HEK293 (cell line): ENCODE data around the gene OXCT2.
A peak's percentile ranks its signal among the peaks of the same experiment; 100 is the strongest.
"Not testable (repeated sequence)": the region's sequence is repeated elsewhere in the genome, so short reads cannot be mapped to it uniquely, and the experiment has no call there.

Experiments used
- CTCF ChIA-PET: fragments of 350-600 bp; formaldehyde crosslinking; extraction: SDS; loops from one replicate; lab custom pipeline; 2021; ENCODE audit warnings: antibody characterized with exemption; lab: Yijun Ruan, JAX
- POLR2A ChIA-PET: fragments of 300-600 bp; formaldehyde crosslinking; extraction: SDS; loops from one replicate; lab custom pipeline; 2020; ENCODE audit warnings: antibody characterized with exemption, inconsistent platforms; lab: Yijun Ruan, JAX
- H3K27ac ChIP-seq: fragments of 200-500 bp; sonication (Bioruptor generic); 2 replicates; pipeline ENCODE4 v1.5.1; 2014; ENCODE audit warnings: low read depth, low read length, control low read depth, inconsistent platforms; ENCODE audit errors: extremely low read depth
- H3K36me3 ChIP-seq, 2 experiments: fragments of 200-500 bp in 1 of 2; sonication (Bioruptor generic) in 1 of 2; 1 replicate in 1 of 2; 2 replicates in 1 of 2; pipeline ENCODE4 v1.5.1; 2014 to 2017; ENCODE audit warnings: inconsistent platforms in 2 of 2, low read length in 2 of 2; ENCODE audit not compliant: control insufficient read depth in 2 of 2, insufficient read depth in 1 of 2
- H3K4me1 ChIP-seq: fragments of 200-500 bp; sonication (Bioruptor generic); 2 replicates; pipeline ENCODE4 v1.5.1; 2014; ENCODE audit warnings: mild to moderate bottlenecking, low read length, inconsistent platforms; ENCODE audit not compliant: control insufficient read depth, insufficient read depth
- H3K4me3 ChIP-seq: 2 replicates; pipeline ENCODE4 v1.5.1; 2011; ENCODE audit warnings: low read depth, mild to moderate bottlenecking, control low read depth, low read length, moderate library complexity
- H3K9me3 ChIP-seq: fragments of 200-500 bp; sonication (Bioruptor generic); 2 replicates; pipeline ENCODE4 v1.5.1; 2014; ENCODE audit warnings: low read depth, low read length, inconsistent platforms; ENCODE audit not compliant: control insufficient read depth, insufficient read depth
- GLIS1 ChIP-seq: fragments of 450-650 bp; formaldehyde crosslinking; IDR thresholded peaks from 2 replicates; pipeline ENCODE4 v1.5.1; 2016; ENCODE audit warnings: missing biosample characterization, missing genetic modification characterization
- KLF1 ChIP-seq: fragments of 450-650 bp; formaldehyde crosslinking; IDR thresholded peaks from 2 replicates; pipeline ENCODE4 v1.5.1; 2016; ENCODE audit warnings: missing biosample characterization, missing genetic modification characterization
- KLF9 ChIP-seq: fragments of 450-650 bp; formaldehyde crosslinking; IDR thresholded peaks from 2 replicates; pipeline ENCODE4 v1.5.1; 2016; ENCODE audit warnings: missing biosample characterization, missing genetic modification characterization, low read depth
- ZBTB11 ChIP-seq: fragments of 450-650 bp; formaldehyde crosslinking; conservative IDR thresholded peaks from 2 replicates; pipeline ENCODE4 v1.5.1; 2016; ENCODE audit warnings: low read depth, missing biosample characterization, missing genetic modification characterization
- ZBTB48 ChIP-seq: fragments of 450-650 bp; formaldehyde crosslinking; IDR thresholded peaks from 2 replicates; pipeline ENCODE4 v1.5.1; 2016; ENCODE audit warnings: missing biosample characterization, missing genetic modification characterization
- ZIC2 ChIP-seq: fragments of 450-650 bp; formaldehyde crosslinking; IDR thresholded peaks from 2 replicates; pipeline ENCODE4 v1.5.1; 2016; ENCODE audit warnings: missing biosample characterization, missing genetic modification characterization
- ZNF202 ChIP-seq: fragments of 450-650 bp; formaldehyde crosslinking; IDR thresholded peaks from 2 replicates; pipeline ENCODE4 v1.5.1; 2016; ENCODE audit warnings: missing biosample characterization, missing genetic modification characterization, borderline replicate concordance
- ZNF394 ChIP-seq: fragments of 450-650 bp; formaldehyde crosslinking; IDR thresholded peaks from 2 replicates; pipeline ENCODE4 v1.5.1; 2016; ENCODE audit warnings: missing biosample characterization, missing genetic modification characterization, mild to moderate bottlenecking, moderate library complexity, borderline replicate concordance
- ZNF830 ChIP-seq: fragments of 450-650 bp; IDR thresholded peaks from 2 replicates; pipeline ENCODE4 v1.5.0; 2018; ENCODE audit warnings: missing biosample characterization, missing genetic modification characterization, low read depth, mild to moderate bottlenecking, moderate library complexity
- TF ChIP-seq, protein P1 (sequence below): fragments of 450-650 bp; formaldehyde crosslinking; IDR thresholded peaks from 2 replicates; pipeline ENCODE4 v1.5.1; 2016; ENCODE audit warnings: missing biosample characterization, missing genetic modification characterization

OXCT2 gene

GRCh38 chr1:39787468-39787867, 16.3 kb upstream of the OXCT2 start (continued):
- TF ChIP-seq ZNF202 (tag by site-specific recombination) (no peak), KLF9 (tag by site-specific recombination) (no peak)

DNA sequence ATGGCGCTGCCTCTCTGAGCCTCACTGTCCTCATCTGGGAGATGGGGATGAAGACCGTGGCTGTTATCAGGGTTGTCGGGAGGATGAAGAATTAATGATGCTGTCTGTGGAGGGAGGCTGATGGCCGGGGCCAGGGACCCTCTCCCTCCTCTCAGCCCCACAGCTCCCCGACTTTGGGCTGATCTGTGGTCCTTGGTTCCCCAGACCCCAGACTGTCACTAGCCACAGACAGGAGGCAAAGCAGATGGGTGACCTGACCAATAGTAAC, 15.9 kb upstream of the OXCT2 start:
- not testable (repeated sequence) for H3K27ac ChIP-seq, H3K36me3 ChIP-seq, H3K4me3 ChIP-seq, H3K9me3 ChIP-seq, H3K4me1 ChIP-seq
- CTCF ChIA-PET, result interaction anchor here (2.9 kb wide), 1 partner anchor 12 kb away, joined by 11 read pairs; no protein-coding TSS in a partner anchor
- POLR2A ChIA-PET, result interaction anchor here (0.6 kb wide), 1 partner anchor 170 kb away, joined by 3 read pairs; no protein-coding TSS in a partner anchor

DNA sequence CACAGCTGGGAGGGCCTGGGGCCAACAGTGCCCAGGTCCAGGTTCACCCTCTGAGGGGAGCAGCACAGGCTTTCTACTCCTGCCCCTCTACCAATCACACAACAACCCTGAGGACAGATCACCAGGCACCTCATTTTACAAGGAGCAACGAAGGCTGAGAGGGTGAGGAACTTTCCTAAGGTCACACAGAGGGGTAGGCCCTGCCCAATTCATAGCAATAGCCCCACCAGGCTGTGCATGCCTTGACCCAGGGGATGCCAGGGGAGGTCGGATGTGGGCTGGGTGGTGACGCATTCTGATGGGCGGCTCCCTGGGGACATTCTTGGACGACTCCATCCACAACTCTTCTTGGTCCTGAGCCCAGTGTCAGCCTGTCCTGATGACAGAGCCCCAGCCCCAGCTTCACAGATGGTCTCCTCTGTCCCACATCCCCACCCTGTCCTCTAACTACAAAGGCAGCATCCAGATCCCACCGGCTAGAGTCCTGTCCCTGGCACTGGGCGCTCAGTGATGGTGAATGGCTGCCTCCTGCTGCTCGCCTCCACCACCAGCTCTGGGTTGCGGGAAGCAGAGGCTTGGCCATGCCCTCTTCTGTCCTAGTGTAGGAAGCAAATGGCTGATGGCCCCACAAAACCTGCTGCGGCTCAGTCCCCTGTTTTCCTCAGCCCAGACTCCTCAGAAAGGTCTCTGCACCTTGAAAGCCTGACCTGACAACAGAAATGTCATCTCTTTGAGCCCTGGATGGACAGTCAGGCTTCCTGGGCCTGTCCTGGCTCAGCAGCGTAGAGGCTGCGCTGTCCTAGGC, 15.4 kb upstream of the OXCT2 start:
- H3K4me1 ChIP-seq, H3K9me3 ChIP-seq, POLR2A ChIA-PET, H3K36me3 ChIP-seq, H3K4me3 ChIP-seq, H3K27ac ChIP-seq: not testable (repeated sequence)
- CTCF ChIA-PET, result interaction anchor here (2.9 kb wide), 1 partner anchor 13 kb away, joined by 11 read pairs; no protein-coding TSS in a partner anchor
- peak; percentile 71 for TF ChIP-seq GLIS1
- TF ChIP-seq, protein P1, sequence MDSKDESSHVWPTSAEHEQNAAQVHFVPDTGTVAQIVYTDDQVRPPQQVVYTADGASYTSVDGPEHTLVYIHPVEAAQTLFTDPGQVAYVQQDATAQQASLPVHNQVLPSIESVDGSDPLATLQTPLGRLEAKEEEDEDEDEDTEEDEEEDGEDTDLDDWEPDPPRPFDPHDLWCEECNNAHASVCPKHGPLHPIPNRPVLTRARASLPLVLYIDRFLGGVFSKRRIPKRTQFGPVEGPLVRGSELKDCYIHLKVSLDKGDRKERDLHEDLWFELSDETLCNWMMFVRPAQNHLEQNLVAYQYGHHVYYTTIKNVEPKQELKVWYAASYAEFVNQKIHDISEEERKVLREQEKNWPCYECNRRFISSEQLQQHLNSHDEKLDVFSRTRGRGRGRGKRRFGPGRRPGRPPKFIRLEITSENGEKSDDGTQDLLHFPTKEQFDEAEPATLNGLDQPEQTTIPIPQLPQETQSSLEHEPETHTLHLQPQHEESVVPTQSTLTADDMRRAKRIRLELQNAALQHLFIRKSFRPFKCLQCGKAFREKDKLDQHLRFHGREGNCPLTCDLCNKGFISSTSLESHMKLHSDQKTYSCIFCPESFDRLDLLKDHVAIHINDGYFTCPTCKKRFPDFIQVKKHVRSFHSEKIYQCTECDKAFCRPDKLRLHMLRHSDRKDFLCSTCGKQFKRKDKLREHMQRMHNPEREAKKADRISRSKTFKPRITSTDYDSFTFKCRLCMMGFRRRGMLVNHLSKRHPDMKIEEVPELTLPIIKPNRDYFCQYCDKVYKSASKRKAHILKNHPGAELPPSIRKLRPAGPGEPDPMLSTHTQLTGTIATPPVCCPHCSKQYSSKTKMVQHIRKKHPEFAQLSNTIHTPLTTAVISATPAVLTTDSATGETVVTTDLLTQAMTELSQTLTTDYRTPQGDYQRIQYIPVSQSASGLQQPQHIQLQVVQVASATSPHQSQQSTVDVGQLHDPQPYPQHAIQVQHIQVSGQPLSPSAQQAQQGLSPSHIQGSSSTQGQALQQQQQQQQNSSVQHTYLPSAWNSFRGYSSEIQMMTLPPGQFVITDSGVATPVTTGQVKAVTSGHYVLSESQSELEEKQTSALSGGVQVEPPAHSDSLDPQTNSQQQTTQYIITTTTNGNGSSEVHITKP (tag by site-specific recombination), result peak; percentile 66
- 0 out of 2 replicates have a peak, but pooled peaks have one; percentile 22 for TF ChIP-seq KLF1 (tag by site-specific recombination)

- POLR2A ChIA-PET, H3K4me3 ChIP-seq: not testable (repeated sequence)
- CTCF ChIA-PET, result interaction anchor here (0.5 to 2.2 kb wide), 3 partner anchors 15 to 45 kb away, joined by 3 to 9 read pairs (median 4); no protein-coding TSS in a partner anchor
Observed at GRCh38 chr1:39782685-39783084, 11.5 kb upstream of the OXCT2 start.

GRCh38 chr1:39782103-39782502, 11.0 kb upstream of the OXCT2 start:
- H3K36me3 ChIP-seq, result no peaks in the 10 kb centered on the region
- no peak overlapping the region for H3K4me3 ChIP-seq
- no peak for TF ChIP-seq ZBTB48 (tag by site-specific recombination)
- no peak for TF ChIP-seq ZNF394 (tag by site-specific recombination)
- peak; percentile 44 for TF ChIP-seq ZIC2 (tag by site-specific recombination)
- no peak for TF ChIP-seq ZBTB11 (tag by site-specific recombination)
- no peak for TF ChIP-seq ZNF830 (tag by site-specific recombination)
- TF ChIP-seq, all 188 proteins: peak for 1
- Histone ChIP-seq H3K9me3 (no peaks in the 10 kb centered on the region), H3K4me1 (peaks cover 2% of the 10 kb centered on the region), H3K27ac (no peak overlapping the region)
- CTCF ChIA-PET, result interaction anchor here (0.5 to 2.2 kb wide), 3 partner anchors 16 to 45 kb away, joined by 3 to 9 read pairs (median 4); no protein-coding TSS in a partner anchor
- POLR2A ChIA-PET, result interaction anchor here (0.7 kb wide), 1 partner anchor 15 kb away, joined by 3 read pairs; no protein-coding TSS in a partner anchor

More at GRCh38 chr1:39782685-39783084, 11.5 kb upstream of the OXCT2 start:
- not testable (repeated sequence) for H3K36me3 ChIP-seq, H3K9me3 ChIP-seq, H3K4me1 ChIP-seq, H3K27ac ChIP-seq
